Aorta (tissue), 5 donors: ENCODE data around the gene AZGP1. TPM values are rescaled to one million over a fixed set of nuclear protein-coding genes. Genes with fewer than 3 reads are reported as not detected.
A peak's percentile ranks its signal among the peaks of the same experiment; 100 is the strongest.

Experiments used
- ATAC-seq: fragments of 200-7000 bp; cut with Tn5 transposase; one replicate; pipeline ENCODE4 v1.9.1; 2022; ENCODE audit warnings: moderate library complexity; ENCODE audit not compliant: low FRiP score
- DNase-seq, 2 donors: peaks; one replicate each; pipeline ENCODE4 v3.0.0-alpha.2; 2020
- H3K27ac ChIP-seq, 2 donors: one replicate each; pipeline ENCODE4 v1.5.1; 2013; ENCODE audit warnings: low read length in 2 of 2, mild to moderate bottlenecking in 2 of 2, moderate library complexity in 2 of 2, control low read depth in 1 of 2, inconsistent platforms in 1 of 2, low read depth in 1 of 2
- H3K27me3 ChIP-seq, 2 donors: one replicate each; pipeline ENCODE4 v1.6.1; 2013; ENCODE audit warnings: control low read depth in 1 of 2, low read length in 1 of 2, mild to moderate bottlenecking in 1 of 2, moderate library complexity in 1 of 2; ENCODE audit not compliant: insufficient read depth in 2 of 2, control insufficient read depth in 1 of 2
- H3K36me3 ChIP-seq, 2 donors: one replicate each; pipeline ENCODE4 v1.6.1; 2013; ENCODE audit warnings: control low read depth in 1 of 2, low read length in 1 of 2, mild to moderate bottlenecking in 1 of 2; ENCODE audit not compliant: insufficient read depth in 2 of 2, control insufficient read depth in 1 of 2
- H3K4me1 ChIP-seq, 2 donors: one replicate each; pipeline ENCODE4 v1.6.1; 2013; ENCODE audit warnings: low read length in 2 of 2, control low read depth in 1 of 2, mild to moderate bottlenecking in 1 of 2, moderate library complexity in 1 of 2; ENCODE audit not compliant: insufficient read depth in 2 of 2, control insufficient read depth in 1 of 2
- H3K4me3 ChIP-seq, 2 donors: one replicate each; pipeline ENCODE4 v1.5.1; 2013; ENCODE audit warnings: low read length in 2 of 2, control low read depth in 1 of 2, mild to moderate bottlenecking in 1 of 2
- H3K9me3 ChIP-seq: one replicate; pipeline ENCODE4 v1.6.1; 2013; ENCODE audit warnings: mild to moderate bottlenecking, low read length; ENCODE audit not compliant: control insufficient read depth
- WGBS, 2 donors: extraction: QIAGEN DNeasy Blood & Tissue Kit; methylation state at CpG; one replicate each; pipeline ENCODE4 v1.1.7; 2013; 5-methylcytosine and 5-hydroxymethylcytosine counted together
- intact Hi-C, 2 donors: fragments of 100-400 bp; cut with DNase I; formaldehyde crosslinking; loops; one replicate each; pipeline versions ENCODE4 v1.14.2 to v1.15.0; 2022
- polyA plus RNA-seq, 2 donors: library from polyadenylated mRNA; stranded (reverse); fragments of 200-250 nt; gene quantifications; one replicate each; pipeline ENCODE4 v1.2.3, GENCODE V29; 2013
- total RNA-seq, 2 donors: library from RNA; stranded (reverse); fragmentation: NEBNext Ultra II Directional; extraction: Animal tissue kit (Norgen Biotek cat#: 25700); gene quantifications; one replicate each; pipeline ENCODE4 v1.2.1, GENCODE V29; 2021
- donor health status: healthy with polysubstance abuse.
- donor health status: Bipolar disorder and iron deficiency.
- donor health status: DM: no; HTN: no; CAD: no.
- donor health status: DM: no; HTN: no; CAD: no.
- donor health status: DM: yes; HTN: yes; CAD: no.

Gene AZGP1
- total and polyA plus RNA-seq, 4 donors: 0.13 to 3.5 (median 0.96) TPM

DNA sequence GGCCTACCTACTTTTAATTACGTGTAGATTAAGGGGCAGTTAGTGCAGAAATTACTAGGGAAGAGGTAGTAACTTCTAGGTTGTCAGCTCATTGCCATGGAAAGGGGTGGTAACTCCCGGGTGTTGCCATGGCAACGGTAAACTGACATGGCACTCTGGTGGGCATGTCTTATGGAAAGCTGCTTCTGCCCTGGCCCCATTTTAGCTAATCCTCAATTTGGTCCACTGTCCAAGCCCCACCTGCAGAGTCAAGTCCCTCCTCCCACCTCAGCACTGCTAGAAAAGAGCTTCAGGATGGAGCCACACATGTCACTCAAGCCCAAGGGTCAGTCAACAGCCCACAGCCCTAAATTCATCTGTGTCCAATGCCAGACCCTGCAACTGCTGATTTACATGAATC lies 32.1 kb upstream of the AZGP1 start:
- H3K4me3 ChIP-seq: no peak overlapping the region
- H3K36me3 ChIP-seq: no peaks in the 10 kb centered on the region
- H3K4me1 ChIP-seq: no peaks in the 10 kb centered on the region
- no peaks in the 10 kb centered on the region for H3K9me3 ChIP-seq
- no peaks in the 10 kb centered on the region for H3K27me3 ChIP-seq
- no peak overlapping the region for H3K27ac ChIP-seq
- no peak for DNase-seq
- no peak for ATAC-seq
- 75 to 79% methylated on average over 3 of the region's 3 CpGs for WGBS, 2 donors
- intact Hi-C loops: no loop called here

DNA sequence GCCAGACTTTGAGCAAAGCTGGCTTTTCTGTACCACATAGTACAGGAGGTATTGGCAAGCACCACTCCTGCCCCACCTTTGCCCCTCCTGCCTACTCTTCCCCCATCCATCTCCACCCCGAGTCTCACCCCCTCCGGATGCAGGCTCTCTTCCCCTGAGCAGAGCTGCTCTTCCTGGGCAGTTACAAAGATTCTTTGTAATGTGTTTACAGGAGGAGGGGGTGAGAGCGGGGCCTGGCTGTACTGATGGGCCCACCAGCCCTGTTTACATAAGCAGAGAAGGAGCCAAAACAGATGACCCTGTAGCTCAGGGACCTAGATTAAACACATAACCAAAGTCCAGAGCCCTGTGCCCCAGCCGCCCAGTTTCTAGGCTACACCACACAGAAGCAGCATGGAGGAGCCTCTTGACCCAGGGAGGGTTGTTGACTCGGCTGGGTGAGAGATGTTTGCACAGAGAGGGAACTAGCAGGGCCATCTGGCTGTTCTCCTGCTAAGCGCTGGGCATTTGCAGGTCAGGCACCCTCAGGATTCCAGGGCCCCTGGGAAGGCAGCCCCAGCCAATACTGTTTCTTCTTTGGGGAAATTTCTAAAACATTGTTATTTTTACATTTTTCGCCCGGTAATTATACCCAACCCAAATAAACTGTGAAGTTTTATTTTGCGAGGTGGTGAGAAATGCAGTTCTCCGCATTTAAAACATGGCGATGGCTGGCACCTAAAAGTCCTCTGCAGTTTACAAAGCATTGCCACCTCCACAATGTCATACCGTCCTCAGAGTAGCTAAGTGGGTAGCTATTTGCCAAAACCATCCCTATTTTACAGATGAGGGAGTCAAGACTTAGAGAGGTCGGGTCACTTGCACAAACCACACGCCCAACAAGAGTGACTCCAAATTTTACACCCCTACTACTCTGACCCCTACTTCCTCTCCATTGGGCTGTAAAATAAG lies 28.2 kb upstream of the AZGP1 start:
- intact Hi-C loops: no loop called here

DNA sequence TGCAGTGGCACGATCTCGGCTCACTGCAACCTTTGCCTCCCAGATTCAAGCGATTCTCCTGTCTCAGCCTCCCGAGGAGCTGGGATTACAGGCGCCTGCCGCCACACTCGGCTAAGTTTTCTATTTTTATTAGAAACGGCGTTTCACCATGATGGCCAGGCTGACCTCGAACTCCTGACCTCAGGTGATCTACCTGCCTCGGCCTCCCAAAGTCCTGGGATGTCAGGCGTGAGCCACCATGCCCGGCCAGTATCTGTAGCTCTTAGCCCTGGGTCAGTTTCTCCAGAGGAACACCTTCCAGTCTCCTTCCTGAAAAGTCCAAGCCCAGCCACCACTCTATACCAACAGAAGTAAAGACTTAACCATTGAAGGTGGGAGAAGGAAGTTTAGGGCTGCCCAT lies 24.4 kb upstream of the AZGP1 start:
- 87 to 93% methylated on average over 13 of the region's 13 CpGs for WGBS, 2 donors
- Histone ChIP-seq H3K27me3 (no peaks in the 10 kb centered on the region), H3K27ac (no peak overlapping the region), H3K4me1 (no peaks in the 10 kb centered on the region), H3K4me3 (no peak overlapping the region), H3K9me3 (no peaks in the 10 kb centered on the region), H3K36me3 (no peaks in the 10 kb centered on the region)
- intact Hi-C loops: no loop called here
- ATAC-seq (no peak), DNase-seq (peak in 1 of 2 donors; percentile 45)

More for the DNA sequence above, 28.2 kb upstream of the AZGP1 start:
- no peaks in the 10 kb centered on the region for H3K36me3 ChIP-seq
- no peaks in the 10 kb centered on the region for H3K9me3 ChIP-seq
- DNase-seq: peak in 1 of 2 donors; percentile 49
- 43 to 44% methylated on average over 14 of the region's 14 CpGs for WGBS, 2 donors
- no peak for ATAC-seq
- no peaks in the 10 kb centered on the region for H3K27me3 ChIP-seq
- H3K4me3 ChIP-seq: no peak overlapping the region
- H3K27ac ChIP-seq: no peak overlapping the region
- H3K4me1 ChIP-seq: no peaks in the 10 kb centered on the region

DNA sequence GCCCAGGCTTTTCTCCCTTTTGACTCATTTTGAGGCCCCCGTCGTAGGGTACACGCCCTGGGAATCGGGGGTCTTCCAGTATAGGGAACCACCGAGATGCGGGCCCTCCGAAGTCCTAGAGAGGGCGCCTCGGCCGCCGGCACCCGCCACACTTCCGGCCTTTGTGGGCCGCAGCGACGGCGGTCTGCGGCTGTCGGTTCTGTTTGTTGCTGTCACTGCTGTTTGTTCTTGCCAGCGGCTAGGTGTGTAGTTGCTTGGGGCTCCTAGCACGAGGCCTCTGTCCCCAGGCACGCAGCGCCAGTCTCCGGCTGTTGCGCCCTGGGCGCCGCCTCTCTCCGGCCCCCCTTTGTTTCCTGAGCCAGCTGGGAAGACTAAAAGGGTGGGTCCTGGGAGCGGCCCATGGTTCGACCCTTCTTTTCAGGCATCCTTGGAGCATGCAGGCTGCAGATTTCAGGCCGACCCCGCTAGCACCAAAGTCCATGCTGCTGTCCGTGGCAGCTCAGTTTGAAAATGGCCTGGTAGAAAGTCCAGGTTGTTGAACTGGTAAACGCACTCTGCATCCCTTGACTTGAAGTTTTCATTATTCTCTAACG lies 21.8 kb upstream of the AZGP1 start:
- peak; percentile 66 to 82 for DNase-seq
- H3K4me1 ChIP-seq: no peaks in the 10 kb centered on the region
- H3K27me3 ChIP-seq: no peaks in the 10 kb centered on the region
- ATAC-seq: peak; percentile 73
- intact Hi-C loops: loop anchor here in 1 of 2 donors (10.0 kb wide), 2 partner anchors 83 to 217 kb away; partner anchors contain the start of genes PVRIG and TRIM4
- peak overlapping the region; percentile 5 to 23 for H3K4me3 ChIP-seq
- H3K27ac ChIP-seq: peak overlapping the region in 1 of 2 donors; percentile 0
- 5 to 6% methylated on average over 35 of the region's 35 CpGs for WGBS, 2 donors
- H3K9me3 ChIP-seq: no peaks in the 10 kb centered on the region
- H3K36me3 ChIP-seq: no peaks in the 10 kb centered on the region

DNA sequence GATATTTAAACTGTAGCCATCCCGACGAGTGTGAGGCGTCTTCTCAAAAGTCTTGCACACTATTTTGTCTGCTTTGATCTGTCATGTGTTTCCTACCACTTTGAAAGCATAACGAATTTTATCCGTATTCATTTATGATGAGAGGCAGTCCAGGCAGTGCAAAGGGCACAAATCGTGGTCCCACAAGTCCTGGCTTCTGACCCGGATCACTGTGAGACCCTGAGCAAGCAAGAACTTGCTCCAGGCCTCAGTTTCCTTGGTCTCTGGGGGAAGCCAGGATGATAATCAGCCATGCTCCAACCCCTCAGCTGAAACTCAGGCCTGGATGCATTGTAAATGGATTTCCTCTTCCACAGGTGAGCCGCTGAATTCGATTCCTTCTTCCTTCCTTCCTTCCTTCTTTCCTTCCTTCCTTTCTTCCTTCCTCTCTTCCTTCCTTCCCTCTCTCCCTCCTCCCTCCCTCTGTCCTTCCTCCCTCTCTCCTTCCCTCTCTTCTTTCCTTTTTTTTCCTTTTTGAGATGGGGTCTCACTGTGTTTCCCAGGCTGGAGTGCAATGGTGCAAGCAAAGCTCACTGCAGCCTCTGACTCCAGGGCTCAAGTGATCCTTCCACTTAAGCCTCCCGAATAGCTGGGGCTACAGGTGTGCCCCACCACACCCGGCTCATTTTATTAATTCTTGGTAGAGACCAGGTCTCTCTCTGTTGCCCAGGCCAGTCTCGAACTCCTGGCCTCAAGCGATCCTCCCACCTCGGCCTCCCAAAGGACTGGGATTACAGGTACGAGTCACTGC lies 21.1 kb upstream of the AZGP1 start:
- no peaks in the 10 kb centered on the region for H3K27me3 ChIP-seq
- WGBS, 2 donors: 66 to 69% methylated on average over 15 of the region's 15 CpGs
- DNase-seq: no peak
- H3K36me3 ChIP-seq: no peaks in the 10 kb centered on the region
- intact Hi-C loops: loop anchor here in 1 of 2 donors (10.0 kb wide), 2 partner anchors 82 to 218 kb away; partner anchors contain the start of genes PVRIG and TRIM4
- ATAC-seq: no peak
- no peaks in the 10 kb centered on the region for H3K4me1 ChIP-seq
- no peak overlapping the region for H3K27ac ChIP-seq
- no peak overlapping the region for H3K4me3 ChIP-seq
- no peaks in the 10 kb centered on the region for H3K9me3 ChIP-seq

DNA sequence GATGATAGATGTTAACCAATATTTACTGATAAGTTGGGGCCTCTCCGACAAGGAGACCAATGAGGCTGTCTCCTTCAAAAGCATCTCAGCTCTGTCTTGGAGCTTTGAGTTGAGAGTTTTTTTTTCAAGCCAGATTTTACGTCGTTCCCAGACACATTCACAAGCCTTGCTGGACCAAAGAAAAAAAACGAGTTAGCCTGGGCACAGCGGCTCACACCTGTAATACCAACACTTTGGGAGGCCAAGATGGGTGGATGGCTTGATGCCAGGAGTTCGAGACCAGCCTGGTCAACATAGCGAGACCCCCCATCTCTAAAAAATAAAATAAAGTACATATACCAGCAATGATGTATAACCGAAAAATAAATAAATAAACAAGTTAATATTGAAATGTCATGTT lies 19.0 kb upstream of the AZGP1 start:
- no peaks in the 10 kb centered on the region for H3K27me3 ChIP-seq
- no peaks in the 10 kb centered on the region for H3K36me3 ChIP-seq
- intact Hi-C loops: loop anchor here (5.0 to 10.0 kb wide), 4 partner anchors 80 to 220 kb away; partner anchors contain the start of genes PVRIG (in 1 of the 2), TRIM4 (in 1 of the 2) and ZNF3 (in 1 of the 2)
- no peak overlapping the region for H3K4me3 ChIP-seq
- H3K4me1 ChIP-seq: no peaks in the 10 kb centered on the region
- ATAC-seq (no peak), DNase-seq (peak in 1 of 2 donors; percentile 40)
- no peaks in the 10 kb centered on the region for H3K9me3 ChIP-seq
- no peak overlapping the region for H3K27ac ChIP-seq
- 77 to 79% methylated on average over 8 of the region's 8 CpGs for WGBS, 2 donors

DNA sequence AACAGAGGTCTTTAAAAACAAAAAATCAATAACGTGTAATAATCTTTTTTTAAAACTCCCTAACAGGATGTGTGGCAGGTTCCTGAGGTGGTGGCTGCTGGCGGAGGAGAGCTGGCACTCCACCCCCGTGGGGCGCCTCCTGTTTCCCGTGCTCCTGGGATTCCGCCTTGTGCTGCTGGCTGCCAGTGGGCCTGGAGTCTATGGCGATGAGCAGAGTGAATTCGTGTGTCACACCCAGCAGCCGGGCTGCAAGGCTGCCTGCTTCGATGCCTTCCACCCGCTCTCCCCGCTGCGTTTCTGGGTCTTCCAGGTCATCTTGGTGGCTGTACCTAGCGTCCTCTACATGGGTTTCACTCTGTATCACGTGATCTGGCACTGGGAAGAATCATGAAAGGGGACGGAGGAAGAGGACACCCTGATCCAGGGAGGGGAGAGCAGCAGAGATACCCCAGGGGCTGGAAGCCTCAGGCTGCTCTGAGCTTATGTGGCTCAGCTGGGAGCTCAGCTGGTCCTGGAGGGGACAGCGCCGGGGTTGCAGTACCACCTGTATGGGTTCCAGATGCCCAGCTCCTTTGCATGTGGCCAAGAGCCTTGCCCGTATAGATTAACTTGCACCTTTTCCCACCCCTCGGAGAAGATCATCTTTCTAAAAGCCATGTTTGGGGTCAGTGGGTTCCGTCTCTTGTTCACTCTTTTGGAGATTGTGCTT lies 16.7 kb upstream of the AZGP1 start:
- intact Hi-C loops: loop anchor here (5.0 to 10.0 kb wide), 4 partner anchors 78 to 222 kb away; partner anchors contain the start of genes PVRIG (in 1 of the 2), TRIM4 (in 1 of the 2) and ZNF3 (in 1 of the 2)
- DNase-seq (peak in 1 of 2 donors; percentile 63), ATAC-seq (no peak)

More for the DNA sequence above, 16.7 kb upstream of the AZGP1 start:
- Histone ChIP-seq H3K36me3 (no peaks in the 10 kb centered on the region), H3K27me3 (no peaks in the 10 kb centered on the region), H3K4me1 (no peaks in the 10 kb centered on the region), H3K9me3 (no peaks in the 10 kb centered on the region), H3K4me3 (no peak overlapping the region), H3K27ac (no peak overlapping the region)
- whole genome bisulfite sequencing, 2 donors: 79 to 80% methylated on average over 21 of the region's 21 CpGs
